ENCODE results near the gene RNF144A.

Gene RNF144A, protein sequence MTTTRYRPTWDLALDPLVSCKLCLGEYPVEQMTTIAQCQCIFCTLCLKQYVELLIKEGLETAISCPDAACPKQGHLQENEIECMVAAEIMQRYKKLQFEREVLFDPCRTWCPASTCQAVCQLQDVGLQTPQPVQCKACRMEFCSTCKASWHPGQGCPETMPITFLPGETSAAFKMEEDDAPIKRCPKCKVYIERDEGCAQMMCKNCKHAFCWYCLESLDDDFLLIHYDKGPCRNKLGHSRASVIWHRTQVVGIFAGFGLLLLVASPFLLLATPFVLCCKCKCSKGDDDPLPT

DNA sequence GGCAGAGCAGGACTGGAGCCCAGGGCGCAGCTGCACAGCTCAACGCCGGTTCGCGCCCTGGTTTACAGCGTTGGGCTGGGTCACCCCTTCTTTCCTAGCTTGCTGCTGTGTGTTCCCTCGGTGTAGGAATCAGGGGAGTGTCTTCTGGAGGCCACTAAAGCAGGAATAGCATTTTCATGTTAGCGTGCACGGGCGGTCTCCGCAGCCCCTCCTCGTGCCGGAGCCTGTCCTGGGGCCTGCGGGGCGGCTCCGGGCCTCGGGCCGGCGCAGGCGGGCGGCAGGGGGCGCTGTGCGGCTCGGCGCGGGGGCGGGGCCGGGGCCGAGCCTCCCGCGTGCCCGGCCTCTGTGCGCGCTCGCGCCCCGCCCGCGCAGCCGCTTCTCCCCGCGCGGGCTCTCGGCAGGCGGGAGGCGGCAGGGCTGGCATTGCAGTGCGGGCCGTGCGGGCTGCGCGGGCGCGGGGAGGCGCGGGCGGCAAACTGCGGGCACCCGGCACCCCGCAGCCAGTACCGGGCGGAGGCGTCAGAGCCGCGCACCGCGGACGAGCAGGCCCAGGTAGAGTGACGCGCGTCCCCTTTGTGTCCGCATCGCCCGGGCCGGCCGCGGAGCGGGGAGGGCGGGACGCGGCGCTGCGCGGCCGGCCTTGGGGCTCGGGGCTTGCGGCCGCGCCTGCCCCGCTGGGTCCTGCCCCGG lies at the start of gene RNF144A:
TSS of gene RNF144A (plus strand) at position 342 of the 690 bp plus-strand sequence. CDS start 79,515 bp downstream, outside the sequence.
- Histone ChIP-seq H3K9me3 (no peaks in the 10 kb centered on the region), H3K4me3 (peak within 1 kb of the TSS; percentile 96), H3K9ac (peak within 1 kb of the TSS; percentile 90), H3K27ac (peak within 1 kb of the TSS; percentile 87), H3K4me1 (peaks cover 42% of the 10 kb centered on the region), H4K20me1 (peaks cover 26% of the 10 kb centered on the region; the same call in 1 of the 2 replicates), H3K27me3 (no peaks in the 10 kb centered on the region), H3K4me2 (peak within 1 kb of the TSS; percentile 98), H3K36me3 (no peaks in the 10 kb centered on the region)
- TF ChIP-seq Cebpa-rat (IDR thresholded peaks at IDR 0.05) = no peak

DNA sequence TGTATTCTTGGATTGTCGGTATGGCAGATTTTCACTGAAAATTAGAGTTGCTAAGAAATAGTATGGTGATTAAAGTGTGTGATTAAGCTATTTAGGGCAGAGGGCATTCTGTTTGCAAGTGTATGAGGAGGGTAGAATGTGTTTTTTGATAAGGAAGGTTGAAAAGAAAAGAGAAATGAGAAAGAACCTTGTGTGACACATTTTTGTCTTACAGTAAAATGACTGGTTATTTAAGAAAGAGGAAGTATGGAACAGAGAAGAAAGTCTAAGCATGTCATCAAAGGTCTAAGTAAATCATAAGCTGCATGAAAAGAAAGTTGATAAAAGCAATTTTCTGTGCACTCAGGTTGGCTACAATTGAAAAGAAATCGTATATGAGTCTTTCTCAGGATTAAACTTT lies 44.8 kb upstream of the RNF144A start:
- H4K20me1 ChIP-seq = no peaks in the 10 kb centered on the region
- H3K27me3 ChIP-seq = no peaks in the 10 kb centered on the region
- no peak overlapping the region for H3K4me3 ChIP-seq
- no peaks in the 10 kb centered on the region; the same call in 1 of the 2 replicates for H3K9me3 ChIP-seq
- H3K27ac ChIP-seq = no peak overlapping the region
- TF ChIP-seq Cebpa-rat (IDR thresholded peaks at IDR 0.05) = no peak
- H3K4me2 ChIP-seq = peak overlapping the region; percentile 18; the same call in 1 of the 2 replicates
- peaks cover 15% of the 10 kb centered on the region for H3K4me1 ChIP-seq
- no peaks in the 10 kb centered on the region for H3K36me3 ChIP-seq
- H3K9ac ChIP-seq = no peak overlapping the region

DNA sequence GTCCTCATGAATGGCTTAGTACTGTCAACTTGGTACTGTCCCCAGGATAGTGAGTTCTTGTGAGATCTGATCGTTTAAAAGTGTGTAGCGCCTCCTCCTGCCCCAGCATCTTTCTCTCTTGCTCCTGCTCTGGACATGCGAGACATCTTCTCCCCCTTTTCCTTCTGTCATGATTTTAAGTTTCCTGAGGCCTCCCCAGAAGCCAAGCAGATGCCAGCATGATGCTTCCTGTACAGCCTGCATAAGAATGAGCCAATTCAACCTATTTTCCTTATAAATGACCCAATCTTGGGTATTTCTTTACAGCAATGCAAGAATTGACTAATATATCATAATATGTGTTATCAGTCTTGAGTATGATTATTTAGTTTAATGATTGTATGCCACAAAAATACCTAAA lies 43.2 kb upstream of the RNF144A start:
- no peak for TF ChIP-seq Cebpa-rat (IDR thresholded peaks at IDR 0.05)
- H3K27ac ChIP-seq = no peak overlapping the region
- no peak overlapping the region for H3K4me3 ChIP-seq
- H3K36me3 ChIP-seq = no peaks in the 10 kb centered on the region
- peaks cover 24% of the 10 kb centered on the region for H3K4me1 ChIP-seq
- H3K9ac ChIP-seq = no peak overlapping the region
- H3K27me3 ChIP-seq = no peaks in the 10 kb centered on the region
- H4K20me1 ChIP-seq = no peaks in the 10 kb centered on the region
- no peaks in the 10 kb centered on the region; the same call in 1 of the 2 replicates for H3K9me3 ChIP-seq
- no peak overlapping the region for H3K4me2 ChIP-seq

DNA sequence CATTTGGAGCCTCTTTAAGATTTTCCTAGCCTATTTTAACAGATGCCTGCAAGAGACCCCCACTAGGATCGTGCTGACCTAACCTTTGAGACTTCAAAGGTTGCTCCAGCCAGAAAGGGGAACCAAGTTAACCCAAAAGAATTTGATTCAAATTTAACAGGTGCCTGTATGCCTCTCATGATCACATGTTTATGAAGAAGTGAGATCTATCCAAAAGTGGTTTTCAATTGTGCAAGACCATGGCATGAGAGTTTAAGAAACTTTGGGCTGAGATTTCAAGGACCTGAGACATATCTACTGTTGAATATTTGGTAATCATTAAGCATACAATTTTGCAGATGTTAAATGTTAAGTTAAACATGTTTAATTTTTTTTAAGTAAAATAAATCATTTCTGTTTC lies 40.9 kb upstream of the RNF144A start:
- Histone ChIP-seq H3K4me3 (no peak overlapping the region), H3K4me1 (peaks cover 37% of the 10 kb centered on the region), H3K4me2 (no peak overlapping the region), H4K20me1 (no peaks in the 10 kb centered on the region), H3K27ac (no peak overlapping the region), H3K36me3 (no peaks in the 10 kb centered on the region), H3K9ac (no peak overlapping the region), H3K27me3 (no peaks in the 10 kb centered on the region), H3K9me3 (no peaks in the 10 kb centered on the region; the same call in 1 of the 2 replicates)
- TF ChIP-seq Cebpa-rat (IDR thresholded peaks at IDR 0.05) = no peak

DNA sequence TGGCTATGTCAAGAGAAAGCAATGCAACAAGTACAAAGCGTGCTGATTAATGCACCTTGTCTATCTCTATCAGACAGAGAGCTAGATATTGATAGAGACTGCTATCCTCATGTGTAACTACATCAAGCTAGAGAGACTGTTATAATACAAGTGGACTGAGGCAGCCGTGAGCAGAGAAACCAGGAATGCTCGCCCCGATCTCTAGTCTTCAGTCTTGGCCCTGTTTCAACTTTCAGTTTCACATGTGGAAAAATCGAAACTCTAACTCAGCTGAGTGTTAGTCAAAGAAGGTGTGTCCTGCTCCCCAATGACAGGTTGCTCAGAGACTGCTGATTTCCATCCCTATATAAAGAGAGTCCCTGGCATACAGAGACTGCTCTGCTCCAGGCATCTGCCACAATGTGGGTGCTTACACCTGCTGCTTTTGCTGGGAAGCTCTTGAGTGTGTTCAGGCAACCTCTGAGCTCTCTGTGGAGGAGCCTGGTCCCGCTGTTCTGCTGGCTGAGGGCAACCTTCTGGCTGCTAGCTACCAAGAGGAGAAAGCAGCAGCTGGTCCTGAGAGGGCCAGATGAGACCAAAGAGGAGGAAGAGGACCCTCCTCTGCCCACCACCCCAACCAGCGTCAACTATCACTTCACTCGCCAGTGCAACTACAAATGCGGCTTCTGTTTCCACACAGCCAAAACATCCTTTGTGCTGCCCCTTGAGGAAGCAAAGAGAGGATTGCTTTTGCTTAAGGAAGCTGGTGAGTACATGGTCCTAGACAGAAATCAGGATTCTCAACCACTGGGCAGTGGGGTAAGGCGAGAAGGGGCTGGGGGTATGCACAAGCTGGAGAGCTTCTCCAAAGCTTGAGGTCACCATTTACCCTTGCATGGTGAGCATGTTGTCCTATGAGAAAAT lies 39.6 kb upstream of the RNF144A start, which contains the start of gene RSAD2:
TSS of gene RSAD2 (plus strand) at position 376 of the 903 bp plus-strand sequence. CDS start at position 400, 24 bp downstream.
- Histone ChIP-seq H3K4me3 (peak within 1 kb of the TSS; percentile 27; the same call in 1 of the 2 replicates), H3K4me2 (peak within 1 kb of the TSS; percentile 78), H3K9ac (0 out of 2 replicates have a peak within 1 kb of the TSS, but pooled peaks have one; percentile 40), H3K4me1 (peaks cover 33% of the 10 kb centered on the region), H3K27me3 (no peaks in the 10 kb centered on the region), H4K20me1 (no peaks in the 10 kb centered on the region), H3K36me3 (no peaks in the 10 kb centered on the region), H3K9me3 (no peaks in the 10 kb centered on the region; the same call in 1 of the 2 replicates), H3K27ac (no peak within 1 kb of the TSS)
- TF ChIP-seq Cebpa-rat (IDR thresholded peaks at IDR 0.05) = no peak

DNA sequence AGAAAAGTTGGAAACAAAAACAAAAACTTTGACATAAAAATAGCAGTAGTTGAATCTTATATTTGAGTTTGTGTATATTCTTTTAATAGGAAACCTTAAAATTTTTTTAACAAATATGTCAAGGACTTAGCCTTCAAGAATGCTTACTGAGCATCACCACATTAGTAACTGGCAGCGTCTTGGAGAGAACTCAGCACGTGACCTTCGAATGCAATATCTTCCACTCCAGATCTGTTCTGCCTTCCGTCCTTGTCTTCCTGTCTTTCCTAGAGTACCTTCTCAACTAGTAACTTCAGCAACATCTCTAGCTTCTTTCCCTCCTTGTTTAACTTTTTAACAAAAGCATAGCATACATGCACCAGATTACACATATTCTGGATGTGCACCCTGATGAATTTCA lies 38.7 kb upstream of the RNF144A start:
- H3K4me2 ChIP-seq = no peak overlapping the region
- TF ChIP-seq Cebpa-rat (IDR thresholded peaks at IDR 0.05) = no peak
- H3K27me3 ChIP-seq = no peaks in the 10 kb centered on the region
- H3K4me3 ChIP-seq = no peak overlapping the region
- no peak overlapping the region for H3K9ac ChIP-seq
- no peaks in the 10 kb centered on the region for H4K20me1 ChIP-seq
- no peaks in the 10 kb centered on the region; the same call in 1 of the 2 replicates for H3K9me3 ChIP-seq
- H3K36me3 ChIP-seq = no peaks in the 10 kb centered on the region
- H3K4me1 ChIP-seq = peaks cover 28% of the 10 kb centered on the region
- no peak overlapping the region for H3K27ac ChIP-seq

DNA sequence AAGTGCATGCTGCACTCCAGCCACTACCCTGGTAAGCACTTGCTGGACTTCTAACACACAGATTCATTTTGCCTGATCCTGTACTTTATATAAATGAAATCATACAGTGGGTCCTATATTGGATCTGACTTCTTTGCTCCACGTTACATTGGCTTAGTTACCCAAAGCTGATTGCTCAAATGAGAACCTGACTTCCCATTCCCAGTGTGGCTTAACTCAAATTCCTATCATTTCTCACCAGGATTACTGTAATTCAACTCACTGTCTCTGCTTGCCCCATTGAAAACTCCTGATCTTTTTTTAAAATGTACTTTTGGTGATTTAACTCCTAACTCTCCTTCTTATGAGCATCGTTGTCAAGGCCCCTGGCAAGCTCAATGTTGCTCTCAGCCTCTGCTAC lies 38.2 kb upstream of the RNF144A start:
- Histone ChIP-seq H3K27ac (no peak overlapping the region), H3K4me2 (no peak overlapping the region), H3K4me1 (peaks cover 28% of the 10 kb centered on the region), H3K4me3 (no peak overlapping the region), H3K36me3 (no peaks in the 10 kb centered on the region), H3K27me3 (no peaks in the 10 kb centered on the region), H4K20me1 (no peaks in the 10 kb centered on the region), H3K9me3 (no peaks in the 10 kb centered on the region; the same call in 1 of the 2 replicates), H3K9ac (no peak overlapping the region)
- TF ChIP-seq Cebpa-rat (IDR thresholded peaks at IDR 0.05) = no peak

DNA sequence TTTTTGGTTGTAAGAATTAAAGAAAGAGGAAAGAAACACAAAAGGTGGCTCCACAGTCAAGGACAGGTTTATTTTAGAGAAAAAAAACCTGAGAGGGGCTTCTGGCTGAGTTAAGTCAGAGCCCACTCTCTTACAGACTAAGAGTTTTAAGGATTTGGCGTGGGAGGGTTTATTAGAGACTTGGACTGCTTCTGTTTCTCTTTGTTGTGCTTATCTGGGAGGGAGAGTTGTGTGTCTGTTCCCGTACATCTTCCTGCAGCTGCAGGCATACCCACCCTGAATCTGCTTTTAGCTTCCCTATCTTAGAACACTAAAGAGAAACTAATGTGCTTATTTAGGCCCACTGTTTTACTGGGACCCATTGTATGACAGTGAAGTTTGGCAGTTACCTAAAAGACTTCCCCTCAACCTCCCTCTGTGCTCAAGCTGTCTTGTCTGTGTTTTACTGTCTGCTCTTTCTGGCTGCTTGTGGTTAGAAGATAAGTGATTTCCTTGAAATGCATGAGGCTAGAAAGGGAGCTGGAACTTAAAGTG lies 36.9 kb upstream of the RNF144A start:
- Histone ChIP-seq H3K4me1 (peaks cover 28% of the 10 kb centered on the region), H4K20me1 (no peaks in the 10 kb centered on the region), H3K4me2 (peak overlapping the region; percentile 48), H3K9me3 (no peaks in the 10 kb centered on the region), H3K9ac (no peak overlapping the region), H3K4me3 (no peak overlapping the region), H3K36me3 (no peaks in the 10 kb centered on the region), H3K27me3 (no peaks in the 10 kb centered on the region), H3K27ac (peak overlapping the region; percentile 56; the same call in 1 of the 2 replicates)
- no peak for TF ChIP-seq Cebpa-rat (IDR thresholded peaks at IDR 0.05)

DNA sequence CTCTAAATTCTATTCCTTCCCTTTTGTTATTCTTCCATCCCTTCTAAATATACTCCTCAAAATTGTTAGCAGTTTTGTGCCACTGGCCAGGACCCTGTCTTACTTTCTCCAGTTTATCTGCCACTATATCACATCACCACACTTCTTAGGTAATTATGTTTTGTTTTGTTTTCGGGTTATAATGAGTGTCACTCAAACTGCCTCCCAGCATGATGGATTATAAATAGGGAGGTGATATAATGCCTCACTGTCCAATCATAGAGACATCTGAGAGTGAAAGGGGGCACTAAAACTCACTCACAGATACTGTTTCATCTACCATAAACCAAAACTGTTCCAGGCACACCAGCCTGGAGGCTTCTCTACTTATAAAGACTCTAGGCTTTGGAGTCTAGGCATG lies 36.2 kb upstream of the RNF144A start:
- no peak overlapping the region for H3K9ac ChIP-seq
- no peaks in the 10 kb centered on the region for H4K20me1 ChIP-seq
- no peaks in the 10 kb centered on the region for H3K36me3 ChIP-seq
- TF ChIP-seq Cebpa-rat (IDR thresholded peaks at IDR 0.05) = no peak
- H3K4me3 ChIP-seq = no peak overlapping the region
- 0 out of 2 replicates have a peak overlapping the region, but pooled peaks have one; percentile 0 for H3K4me2 ChIP-seq
- H3K27me3 ChIP-seq = no peaks in the 10 kb centered on the region
- H3K4me1 ChIP-seq = peaks cover 28% of the 10 kb centered on the region
- no peak overlapping the region for H3K27ac ChIP-seq
- H3K9me3 ChIP-seq = no peaks in the 10 kb centered on the region
